ENCODE data around the gene EEIG1. TPM values are rescaled to one million over a fixed set of nuclear protein-coding genes. Genes with fewer than 3 reads are reported as not detected.
"Not testable (repeated sequence)": the region's sequence is repeated elsewhere in the genome, so short reads cannot be mapped to it uniquely, and the experiment has no call there.

Gene EEIG1
- total RNA-seq, 4 donors from 2014 or later: 33.9 to 53.8 (median 50.2) TPM

DNA sequence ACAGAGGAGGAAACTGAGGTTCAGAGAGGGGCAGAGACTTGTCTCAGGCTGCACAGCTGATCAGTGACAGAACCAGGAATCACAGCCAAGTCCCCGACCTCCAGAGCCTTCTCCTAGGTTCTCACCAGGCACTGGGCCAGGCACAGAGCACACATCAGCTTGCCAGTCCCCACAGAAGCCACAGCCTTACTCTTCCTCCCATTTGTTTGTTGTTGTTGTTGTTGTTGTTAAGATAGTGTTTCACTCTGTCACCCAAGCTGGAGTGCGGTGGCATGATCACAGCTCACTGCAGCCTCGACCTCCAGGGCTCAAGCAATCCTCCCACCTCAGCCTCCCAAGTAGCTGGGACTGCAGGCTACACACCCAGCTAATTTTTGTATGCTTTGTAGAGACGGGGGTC lies 44.9 kb upstream of the EEIG1 start:
- Histone ChIP-seq H3K9me3 (no peaks in the 10 kb centered on the region), H3K4me1 (peaks cover 0 to 6% (median 2%) of the 10 kb centered on the region in 4 donors), H3K27me3 (no peaks in the 10 kb centered on the region), H3K27ac (peak overlapping the region in 1 of 4 donors; percentile 68), H3K36me3 (no peaks in the 10 kb centered on the region), H3K4me3 (no peak overlapping the region)
- 63 to 87% methylated on average over 4 of the region's 4 CpGs for WGBS, 2 donors
- DNase-seq (ENCODE audit: low spot score in 2 of 2): no peak
- TF ChIP-seq EP300 (IDR thresholded peaks at IDR 0.05) (no peak), POLR2A (IDR thresholded peaks at IDR 0.05) (no peak)
- TF ChIP-seq, protein P1, sequence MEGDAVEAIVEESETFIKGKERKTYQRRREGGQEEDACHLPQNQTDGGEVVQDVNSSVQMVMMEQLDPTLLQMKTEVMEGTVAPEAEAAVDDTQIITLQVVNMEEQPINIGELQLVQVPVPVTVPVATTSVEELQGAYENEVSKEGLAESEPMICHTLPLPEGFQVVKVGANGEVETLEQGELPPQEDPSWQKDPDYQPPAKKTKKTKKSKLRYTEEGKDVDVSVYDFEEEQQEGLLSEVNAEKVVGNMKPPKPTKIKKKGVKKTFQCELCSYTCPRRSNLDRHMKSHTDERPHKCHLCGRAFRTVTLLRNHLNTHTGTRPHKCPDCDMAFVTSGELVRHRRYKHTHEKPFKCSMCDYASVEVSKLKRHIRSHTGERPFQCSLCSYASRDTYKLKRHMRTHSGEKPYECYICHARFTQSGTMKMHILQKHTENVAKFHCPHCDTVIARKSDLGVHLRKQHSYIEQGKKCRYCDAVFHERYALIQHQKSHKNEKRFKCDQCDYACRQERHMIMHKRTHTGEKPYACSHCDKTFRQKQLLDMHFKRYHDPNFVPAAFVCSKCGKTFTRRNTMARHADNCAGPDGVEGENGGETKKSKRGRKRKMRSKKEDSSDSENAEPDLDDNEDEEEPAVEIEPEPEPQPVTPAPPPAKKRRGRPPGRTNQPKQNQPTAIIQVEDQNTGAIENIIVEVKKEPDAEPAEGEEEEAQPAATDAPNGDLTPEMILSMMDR (IDR thresholded peaks at IDR 0.05): no peak

- 74 to 75% methylated on average over 5 of the region's 5 CpGs for WGBS, 2 donors
- Histone ChIP-seq H3K36me3 (no peaks in the 10 kb centered on the region), H3K27ac (no peak overlapping the region), H3K9me3 (no peaks in the 10 kb centered on the region), H3K4me3 (no peak overlapping the region), H3K4me1 (peaks cover 0 to 6% (median 2%) of the 10 kb centered on the region in 4 donors), H3K27me3 (no peaks in the 10 kb centered on the region)
- no peak for TF ChIP-seq POLR2A (IDR thresholded peaks at IDR 0.05)
- TF ChIP-seq EP300 (IDR thresholded peaks at IDR 0.05): no peak
- TF ChIP-seq, protein P1 (IDR thresholded peaks at IDR 0.05): no peak
- no peak for DNase-seq (ENCODE audit: low spot score in 2 of 2)
Observed at GRCh38 chr9:128024761-128025308, 44.0 kb upstream of the EEIG1 start.

DNA sequence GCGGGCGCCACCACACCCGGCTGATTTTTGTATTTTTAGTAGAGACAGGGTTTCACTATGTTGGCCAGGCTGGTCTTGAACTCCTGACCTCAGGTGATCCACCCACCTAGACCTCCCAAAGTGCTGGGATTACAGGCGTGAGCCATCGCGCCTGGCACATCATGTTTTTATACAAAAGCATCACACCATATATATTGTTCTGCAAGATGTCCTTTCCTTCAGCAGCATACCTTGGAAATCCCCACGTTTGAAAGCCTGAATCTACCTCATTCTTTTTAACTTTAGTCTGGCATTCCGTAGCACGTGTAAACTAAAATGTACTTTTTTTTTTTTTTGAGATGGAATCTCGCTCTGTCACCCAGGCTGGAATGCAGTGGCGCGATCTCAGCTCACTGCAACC lies 42.9 kb upstream of the EEIG1 start:
- WGBS, 2 donors: 83 to 87% methylated on average over 12 of the region's 12 CpGs
- not testable (repeated sequence) for H3K27ac ChIP-seq; DNase-seq (ENCODE audit: low spot score in 2 of 2); H3K4me1 ChIP-seq; H3K9me3 ChIP-seq; H3K36me3 ChIP-seq; H3K4me3 ChIP-seq; H3K27me3 ChIP-seq

DNA sequence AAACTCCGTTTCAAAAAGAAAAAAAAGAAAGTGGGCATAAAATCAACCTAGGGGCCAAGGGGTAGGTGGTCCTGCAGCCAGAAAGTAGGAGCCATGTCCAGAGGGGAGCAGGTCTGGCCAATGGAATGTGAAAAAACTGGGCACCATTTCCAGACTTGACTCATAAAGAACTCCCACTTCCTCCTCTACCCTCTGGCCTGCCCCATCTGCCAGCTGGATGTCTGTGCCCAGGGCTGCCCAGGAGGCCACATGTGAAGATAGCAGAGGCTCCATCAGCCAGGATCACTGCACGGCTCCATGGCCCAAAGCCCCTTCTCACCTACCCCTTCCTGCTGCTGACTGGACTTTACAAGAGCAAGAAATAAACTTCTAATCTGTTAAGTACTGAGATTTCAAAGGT lies 42.1 kb upstream of the EEIG1 start:
- 49 to 56% methylated on average over 2 of the region's 2 CpGs for WGBS, 2 donors
- no peaks in the 10 kb centered on the region for H3K27me3 ChIP-seq
- H3K36me3 ChIP-seq: no peaks in the 10 kb centered on the region
- H3K27ac ChIP-seq: no peak overlapping the region
- TF ChIP-seq POLR2A (IDR thresholded peaks at IDR 0.05) (no peak), EP300 (IDR thresholded peaks at IDR 0.05) (no peak)
- TF ChIP-seq, protein P1 (IDR thresholded peaks at IDR 0.05): no peak
- H3K9me3 ChIP-seq: no peaks in the 10 kb centered on the region
- peaks cover 0 to 6% (median 2%) of the 10 kb centered on the region in 4 donors for H3K4me1 ChIP-seq
- H3K4me3 ChIP-seq: no peak overlapping the region
- no peak for DNase-seq (ENCODE audit: low spot score in 2 of 2)

DNA sequence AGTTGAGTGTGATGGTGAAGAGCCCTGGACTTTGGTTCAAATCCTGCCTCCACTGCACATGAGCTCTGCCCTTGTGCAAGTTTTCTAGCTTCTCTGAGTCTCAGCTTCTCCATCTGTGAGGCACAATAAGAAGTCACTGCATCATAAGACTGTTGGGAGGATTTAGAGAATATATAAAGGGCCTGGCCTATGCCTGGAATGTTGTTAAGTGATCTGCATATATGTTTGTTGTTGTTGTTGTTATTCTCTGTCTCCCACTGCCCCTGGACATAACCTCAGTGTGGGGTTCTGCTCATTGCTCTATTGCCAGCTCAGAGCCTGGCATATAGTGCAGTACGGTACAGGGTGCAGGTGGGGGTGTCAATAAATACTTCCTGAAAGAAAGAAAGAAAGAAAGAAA lies 40.3 kb upstream of the EEIG1 start:
- WGBS, 2 donors: 48 to 78% methylated on average over 1 of the region's 1 CpG

More for the DNA sequence above, 40.3 kb upstream of the EEIG1 start:
- no peak for DNase-seq (ENCODE audit: low spot score in 2 of 2)
- no peak overlapping the region for H3K27ac ChIP-seq
- no peaks in the 10 kb centered on the region for H3K9me3 ChIP-seq
- H3K27me3 ChIP-seq: no peaks in the 10 kb centered on the region
- H3K4me3 ChIP-seq: no peak overlapping the region
- TF ChIP-seq EP300 (IDR thresholded peaks at IDR 0.05): no peak
- TF ChIP-seq, protein P1 (IDR thresholded peaks at IDR 0.05): no peak
- no peak for TF ChIP-seq POLR2A (IDR thresholded peaks at IDR 0.05)
- no peaks in the 10 kb centered on the region for H3K4me1 ChIP-seq
- no peaks in the 10 kb centered on the region for H3K36me3 ChIP-seq

All from tibial nerve (tissue), 4 donors.